OCI-LY7 (cell line): ENCODE results near the gene UPF2.

Source experiments
- EZH2phosphoT487 ChIP-seq: fragments of 200-600 bp; sonication (generic); IDR thresholded peaks from 2 replicates; pipeline ENCODE4 v1.6.1; 2018; ENCODE audit warnings: low read depth, borderline replicate concordance, mild to moderate bottlenecking, mixed run types, antibody characterized with exemption, low read length, moderate library complexity, mixed read lengths
- TF ChIP-seq, protein P1 (sequence below): fragments of 200-600 bp; sonication (generic); conservative IDR thresholded peaks from 2 replicates; pipeline ENCODE4 v1.5.1; 2014; ENCODE audit warnings: mild to moderate bottlenecking, antibody characterized with exemption, low read length, moderate library complexity, mixed read lengths

- TF ChIP-seq, protein P1, sequence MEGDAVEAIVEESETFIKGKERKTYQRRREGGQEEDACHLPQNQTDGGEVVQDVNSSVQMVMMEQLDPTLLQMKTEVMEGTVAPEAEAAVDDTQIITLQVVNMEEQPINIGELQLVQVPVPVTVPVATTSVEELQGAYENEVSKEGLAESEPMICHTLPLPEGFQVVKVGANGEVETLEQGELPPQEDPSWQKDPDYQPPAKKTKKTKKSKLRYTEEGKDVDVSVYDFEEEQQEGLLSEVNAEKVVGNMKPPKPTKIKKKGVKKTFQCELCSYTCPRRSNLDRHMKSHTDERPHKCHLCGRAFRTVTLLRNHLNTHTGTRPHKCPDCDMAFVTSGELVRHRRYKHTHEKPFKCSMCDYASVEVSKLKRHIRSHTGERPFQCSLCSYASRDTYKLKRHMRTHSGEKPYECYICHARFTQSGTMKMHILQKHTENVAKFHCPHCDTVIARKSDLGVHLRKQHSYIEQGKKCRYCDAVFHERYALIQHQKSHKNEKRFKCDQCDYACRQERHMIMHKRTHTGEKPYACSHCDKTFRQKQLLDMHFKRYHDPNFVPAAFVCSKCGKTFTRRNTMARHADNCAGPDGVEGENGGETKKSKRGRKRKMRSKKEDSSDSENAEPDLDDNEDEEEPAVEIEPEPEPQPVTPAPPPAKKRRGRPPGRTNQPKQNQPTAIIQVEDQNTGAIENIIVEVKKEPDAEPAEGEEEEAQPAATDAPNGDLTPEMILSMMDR = no peak
- no peak for TF ChIP-seq EZH2phosphoT487
Observed at GRCh38 chr10:12036073-12036655, 6.4 kb downstream of the UPF2 start.
